Stimulated activated CD4-positive, alpha-beta T cell treated with anti-CD3 and anti-CD28 coated beads, Interleukin-4, amount 100 ng/mL, for 48 hours (primary cell): Measurements from ENCODE around the gene AFAP1L1.

Experiments
- DNase-seq, 2 donors: peaks; one replicate each; pipeline ENCODE4 v3.0.0-alpha.2; 2020; ENCODE audit warnings: low read depth in 2 of 2

AFAP1L1 gene

DNA sequence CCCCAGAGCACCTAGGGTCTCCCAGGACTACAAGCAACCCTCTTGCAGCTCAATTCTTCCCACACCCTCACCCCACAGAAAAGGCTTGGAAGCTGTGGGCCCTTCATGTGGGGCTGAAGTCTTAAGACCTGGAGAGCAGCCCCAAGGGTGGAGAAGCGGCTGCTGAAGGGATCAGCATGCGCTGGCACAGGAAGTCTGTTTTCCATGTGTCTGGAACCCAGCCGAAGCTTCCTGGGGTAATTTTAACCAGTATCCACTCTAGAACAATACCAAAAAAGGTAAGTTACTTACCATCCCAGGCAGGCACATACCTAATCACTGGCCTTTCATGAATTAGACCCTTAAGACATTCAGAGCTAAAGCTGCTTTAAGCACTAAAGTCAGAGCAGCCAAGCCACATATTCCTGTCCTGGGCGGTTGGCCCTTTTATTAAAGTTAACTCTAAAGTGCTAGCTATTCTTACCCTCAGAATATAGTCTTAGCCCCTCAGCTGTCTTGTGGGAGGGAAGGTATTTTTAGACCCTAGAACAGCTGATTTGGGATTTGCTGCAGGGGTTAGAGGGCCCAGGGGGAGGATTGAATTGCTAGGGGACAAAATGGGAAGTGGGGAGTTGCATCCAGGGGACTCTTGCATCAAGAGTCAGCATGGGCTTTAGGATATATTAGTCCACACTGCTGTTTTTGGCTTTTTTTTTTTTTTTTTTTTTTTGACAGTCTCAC, 100.6 kb downstream of the AFAP1L1 start:
- no peak for DNase-seq

DNA sequence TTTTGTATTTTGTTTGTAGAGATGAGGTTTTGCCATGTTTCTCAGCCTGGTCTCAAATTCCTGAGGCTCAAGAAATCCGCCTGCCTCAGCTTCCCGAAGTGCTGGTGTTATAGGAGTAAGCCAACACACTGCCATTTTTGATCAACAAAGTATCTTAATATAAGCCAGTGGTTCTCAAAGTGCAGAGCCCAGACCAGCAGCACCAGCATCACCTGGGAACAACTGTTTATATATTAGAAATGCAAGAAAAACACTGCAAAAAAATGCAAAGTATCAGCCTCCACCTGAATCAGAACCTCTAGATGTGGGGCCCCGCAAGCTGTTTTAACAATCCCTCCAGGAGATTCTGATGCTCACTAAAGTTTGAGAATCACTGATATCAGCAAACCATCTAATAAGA, 101.3 kb downstream of the AFAP1L1 start:
- no peak for DNase-seq

DNA sequence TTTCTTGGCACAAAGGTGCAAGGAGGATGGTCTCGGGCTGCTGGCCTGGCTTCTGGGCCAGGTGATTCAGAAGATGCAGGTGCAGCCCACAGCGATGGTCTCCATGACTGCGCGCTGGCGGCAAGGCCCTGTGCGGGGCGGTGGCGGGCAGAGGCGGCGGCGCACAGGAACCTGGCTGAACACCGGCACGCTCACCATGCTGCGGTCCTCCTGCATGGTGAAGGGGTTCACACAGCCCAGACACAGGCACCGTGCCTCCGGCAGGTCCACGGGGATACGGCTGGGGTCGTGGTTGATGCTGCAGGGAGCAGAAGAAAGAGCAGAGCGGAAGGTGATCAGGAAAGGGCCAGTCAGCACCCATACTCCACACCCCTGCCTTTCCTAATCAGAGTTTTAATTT, 102.6 kb downstream of the AFAP1L1 start:
- DNase-seq: no peak

DNA sequence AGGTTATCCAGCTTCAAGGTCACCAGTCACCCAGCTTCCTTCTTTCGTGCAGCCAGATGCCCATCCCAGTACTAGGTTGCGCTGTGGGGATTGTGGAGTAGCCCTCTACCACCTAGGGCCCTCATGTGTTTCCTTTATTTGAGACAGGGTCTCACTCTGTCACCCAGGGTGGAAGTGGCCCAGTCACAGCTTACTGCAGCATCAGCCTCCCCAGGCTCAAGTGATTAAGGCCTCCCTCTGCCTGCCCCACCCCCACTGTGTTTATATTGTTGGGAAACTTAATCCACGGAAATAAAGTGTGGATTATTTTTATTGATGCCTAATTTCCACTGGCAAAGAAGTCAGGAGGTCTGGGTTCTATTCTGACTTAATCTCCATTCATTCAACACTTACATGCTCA, 103.1 kb downstream of the AFAP1L1 start:
- DNase-seq: no peak

DNA sequence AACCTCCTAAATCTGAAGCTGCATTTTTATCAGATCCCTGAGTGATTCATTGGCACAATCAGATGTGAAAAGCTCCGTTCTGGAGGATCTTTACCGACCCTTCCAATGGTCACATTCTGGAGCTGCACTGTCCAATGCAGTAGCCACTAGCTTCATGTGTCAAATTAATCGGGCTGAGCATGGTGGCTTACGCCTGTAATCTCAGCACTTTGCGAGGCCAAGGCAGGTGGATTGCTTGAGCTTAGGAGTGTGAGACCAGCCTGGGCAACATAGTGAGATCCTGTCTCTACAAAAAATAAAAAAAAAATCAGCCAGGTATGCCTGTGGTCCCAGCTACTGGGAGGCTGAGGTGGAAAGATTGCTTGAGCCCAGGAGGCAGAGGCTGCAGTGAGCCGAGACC, 103.8 kb downstream of the AFAP1L1 start:
- no peak for DNase-seq

DNA sequence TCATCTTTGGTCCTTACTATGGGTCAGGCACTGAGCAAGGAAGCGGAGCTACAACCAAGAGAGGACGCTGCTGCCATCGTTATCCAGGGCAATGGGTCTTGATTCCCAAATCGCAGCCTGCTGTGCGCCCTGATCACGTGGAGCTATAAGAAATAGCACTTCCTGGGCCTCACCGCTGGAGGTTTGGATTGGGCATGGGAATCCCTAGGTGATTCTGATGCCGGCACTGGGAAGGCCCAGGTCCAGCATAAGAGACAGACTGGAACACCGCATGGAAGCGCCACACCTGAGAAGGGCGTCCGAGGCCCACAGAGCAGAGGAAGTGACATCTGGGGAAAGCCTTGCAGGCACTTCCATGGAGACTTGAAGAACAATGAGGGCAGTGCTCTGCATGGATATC, 104.4 kb downstream of the AFAP1L1 start:
- DNase-seq: no peak

DNA sequence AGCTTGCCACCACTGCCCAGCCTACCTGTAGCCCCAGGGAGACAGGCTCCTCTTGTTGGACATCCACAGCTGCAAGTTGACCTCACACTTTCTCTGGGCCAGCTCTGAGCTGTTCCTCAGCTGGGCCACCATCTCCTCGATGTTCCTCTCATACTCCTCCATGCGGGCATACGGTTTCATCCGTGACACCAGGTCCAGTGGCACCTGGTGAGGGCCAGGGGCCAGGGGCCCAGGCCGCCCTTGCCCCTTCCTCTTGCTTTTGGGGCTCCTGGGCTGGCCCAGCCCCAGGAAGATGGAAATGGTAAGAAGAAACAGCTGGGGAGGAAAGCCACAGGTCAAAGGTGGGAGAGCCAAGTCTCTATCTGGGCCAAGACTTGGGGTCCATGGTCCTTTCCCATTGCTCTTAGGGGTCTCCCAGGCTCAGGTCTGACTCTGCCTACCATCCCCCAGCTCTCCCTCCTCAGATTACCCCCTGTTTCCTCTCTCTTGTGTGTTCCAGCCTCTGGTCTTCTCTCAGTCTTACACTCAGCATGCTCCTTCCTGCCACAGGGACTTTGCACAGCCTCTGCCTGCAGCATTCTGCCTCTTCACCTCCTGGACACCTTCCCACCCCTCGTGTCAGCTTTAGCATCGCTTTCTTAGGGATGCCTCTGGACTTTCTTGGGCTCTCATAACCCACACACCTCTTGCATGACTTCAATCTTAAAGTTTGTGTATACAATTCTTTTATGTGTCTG, 105.2 kb downstream of the AFAP1L1 start:
- DNase-seq: no peak

DNA sequence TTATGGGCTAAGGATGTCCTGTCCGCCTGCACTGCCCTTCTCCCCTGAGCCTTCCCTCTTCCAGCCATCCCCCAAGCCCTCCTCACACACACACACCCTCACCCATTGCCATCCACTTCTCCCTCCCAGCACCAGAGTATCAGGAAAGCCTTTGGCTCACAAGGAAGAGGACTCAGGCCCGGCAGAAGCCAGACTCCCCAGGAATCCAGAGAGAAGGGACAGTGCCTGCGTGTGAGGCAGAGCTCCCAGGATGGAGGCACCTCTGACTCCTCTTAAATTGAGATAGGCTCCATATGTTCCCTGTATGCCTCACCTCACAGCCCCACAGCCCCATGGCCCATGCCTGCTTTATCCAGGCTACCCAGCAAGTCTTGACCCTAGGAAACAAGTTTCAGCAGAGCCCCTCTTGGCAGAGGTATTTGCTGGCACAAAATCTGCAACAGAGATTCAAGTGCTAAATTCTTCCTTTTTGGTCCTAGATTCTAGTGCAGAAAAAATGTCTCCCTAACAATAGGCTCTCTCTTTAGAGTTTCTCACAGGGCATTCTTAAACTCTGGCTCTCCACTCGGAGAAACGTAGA, 106.7 kb downstream of the AFAP1L1 start:
- no peak for DNase-seq

DNA sequence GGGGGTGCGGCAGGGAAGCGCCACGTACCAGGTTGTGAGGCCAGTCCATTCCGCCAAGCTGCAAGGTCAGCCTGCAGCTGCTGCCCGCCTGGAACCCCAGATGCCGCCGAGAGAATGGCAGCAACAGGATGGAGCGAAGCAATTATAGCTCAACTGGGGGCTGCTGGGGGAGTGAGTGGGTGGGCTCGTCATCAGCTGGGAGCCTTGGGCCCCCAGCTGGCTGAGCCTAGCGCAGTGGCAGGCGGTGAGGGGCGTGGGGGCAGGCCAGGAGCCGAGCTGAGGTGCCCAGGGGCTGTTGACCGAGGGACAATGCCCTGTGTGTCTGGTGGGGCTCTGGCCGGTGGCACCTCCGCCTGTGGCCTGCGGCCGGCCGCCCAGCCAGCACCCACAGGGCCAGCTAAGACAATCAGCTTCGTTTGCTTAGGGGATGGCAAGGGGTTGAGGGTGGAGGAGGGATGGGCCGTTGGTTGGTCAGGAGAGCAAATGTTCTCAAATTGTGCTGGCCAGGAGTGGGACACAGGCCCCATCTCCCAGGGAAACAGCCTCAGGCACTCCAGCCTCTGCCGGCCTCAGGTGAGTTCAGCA, 107.6 kb downstream of the AFAP1L1 start, which contains the start of gene IL17B:
IL17B (minus strand) TSS at position 116 of the 585 bp plus-strand sequence; CDS start at position 49, 67 bp downstream.
- DNase-seq: no peak

DNA sequence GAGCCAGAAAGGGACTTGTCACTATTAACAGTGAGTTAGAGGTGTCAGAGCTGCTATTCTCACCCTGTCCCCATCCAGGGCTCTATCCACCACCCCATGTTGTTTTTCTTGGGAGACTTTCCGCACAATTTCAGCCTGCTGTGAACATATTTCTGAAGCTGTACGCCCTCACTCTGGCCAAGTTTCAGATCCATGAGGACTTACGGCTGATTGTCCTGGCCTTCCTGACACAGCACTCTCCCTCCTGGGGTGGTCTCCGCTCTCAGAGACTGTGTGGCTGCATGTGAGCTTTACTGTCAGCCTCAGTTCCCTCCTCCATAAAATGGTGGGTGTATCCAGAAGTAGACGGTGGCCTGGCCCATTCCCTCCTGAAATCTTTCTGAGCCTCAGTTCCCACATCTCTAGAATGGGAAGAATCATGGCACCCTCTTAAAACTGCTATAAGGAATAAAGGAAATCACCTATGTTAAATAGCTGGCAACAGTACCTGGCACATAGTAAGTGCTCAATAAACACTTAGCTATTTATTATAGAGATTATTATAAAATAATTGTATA, 108.2 kb downstream of the AFAP1L1 start:
- no peak for DNase-seq

DNA sequence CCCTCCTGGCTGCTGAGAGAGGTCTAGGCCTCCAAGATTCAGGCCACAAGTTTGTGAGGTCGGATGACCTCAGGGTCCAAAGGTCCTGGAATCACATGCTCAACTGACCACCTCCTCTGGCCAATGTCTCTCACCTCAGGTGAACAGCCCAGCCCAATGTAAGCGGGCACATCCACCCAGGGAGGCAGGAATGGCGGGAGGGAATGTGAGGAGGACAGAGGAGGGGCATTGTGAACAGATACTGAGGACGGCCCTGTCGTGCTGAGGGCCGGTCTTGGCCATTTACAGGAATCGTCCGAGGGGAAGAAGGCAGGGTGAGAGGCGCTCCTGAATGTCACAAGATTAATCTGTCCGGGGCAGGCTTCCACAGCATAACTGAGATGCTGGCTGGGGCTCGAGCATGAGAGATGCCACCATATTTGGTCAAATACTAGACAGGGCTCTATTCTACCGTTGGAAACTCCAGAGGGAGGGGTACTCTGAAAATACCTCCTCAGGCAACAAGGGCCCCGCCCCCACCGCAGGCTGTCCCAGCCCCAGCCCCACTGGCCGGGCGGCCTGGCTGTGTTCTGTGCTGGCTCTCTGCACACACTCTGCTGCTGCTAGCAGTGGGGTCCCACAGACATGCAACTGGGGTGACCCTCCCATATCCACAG, 108.9 kb downstream of the AFAP1L1 start:
- no peak for DNase-seq

DNA sequence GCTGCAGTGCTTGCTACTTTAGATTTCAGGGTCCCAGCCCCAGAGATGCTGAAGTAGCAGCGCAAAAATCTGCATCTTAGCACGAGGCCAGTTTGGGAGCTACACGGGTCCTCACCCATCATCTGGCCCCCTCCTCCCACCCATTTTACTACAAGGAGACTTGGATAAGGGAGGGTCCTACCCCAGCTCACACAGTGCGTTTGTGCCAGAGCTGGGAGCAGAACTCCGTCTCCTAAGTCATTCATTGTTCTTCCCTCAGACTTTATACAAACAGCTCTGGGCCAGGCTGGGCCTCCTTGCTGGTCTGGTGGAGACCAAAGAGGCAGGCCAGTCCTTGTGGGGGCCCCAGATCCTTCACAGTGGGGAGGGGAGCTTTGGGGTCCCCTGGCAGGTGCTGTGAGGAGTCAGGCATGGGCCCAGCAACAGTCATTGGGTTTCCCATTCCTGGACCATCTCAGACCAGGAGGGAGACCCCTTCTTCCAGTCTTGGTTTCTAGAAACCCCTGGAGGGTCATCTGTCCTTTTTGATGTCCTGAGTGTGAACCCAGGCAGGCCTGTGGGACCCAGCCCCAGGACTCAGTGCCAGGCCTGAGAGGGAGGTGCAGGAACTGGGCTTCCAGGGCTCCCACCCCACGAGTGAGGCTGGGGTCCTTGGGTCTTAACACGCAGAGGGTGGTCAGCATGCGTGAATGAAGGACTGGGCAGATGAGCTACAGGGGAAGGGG, 109.8 kb downstream of the AFAP1L1 start:
- DNase-seq: no peak

DNA sequence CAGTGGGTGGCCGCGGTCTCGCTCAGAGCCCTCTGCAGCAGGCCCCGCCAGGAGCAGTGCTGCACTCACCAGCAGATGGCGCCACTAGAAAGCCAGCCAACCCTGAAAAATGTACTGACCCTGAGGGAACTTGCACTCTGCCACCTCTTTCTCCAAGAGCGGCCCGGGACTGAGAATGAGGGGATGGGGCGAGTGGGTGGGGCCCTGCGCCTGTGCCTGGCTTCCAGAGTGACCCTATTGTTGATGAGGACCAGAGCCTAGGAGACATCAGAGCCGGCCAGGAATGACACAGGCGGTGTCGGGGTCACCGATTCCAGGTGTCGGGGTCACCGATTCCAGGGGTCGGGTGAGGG, 110.3 kb downstream of the AFAP1L1 start:
- DNase-seq: peak; percentile 60 to 80

DNA sequence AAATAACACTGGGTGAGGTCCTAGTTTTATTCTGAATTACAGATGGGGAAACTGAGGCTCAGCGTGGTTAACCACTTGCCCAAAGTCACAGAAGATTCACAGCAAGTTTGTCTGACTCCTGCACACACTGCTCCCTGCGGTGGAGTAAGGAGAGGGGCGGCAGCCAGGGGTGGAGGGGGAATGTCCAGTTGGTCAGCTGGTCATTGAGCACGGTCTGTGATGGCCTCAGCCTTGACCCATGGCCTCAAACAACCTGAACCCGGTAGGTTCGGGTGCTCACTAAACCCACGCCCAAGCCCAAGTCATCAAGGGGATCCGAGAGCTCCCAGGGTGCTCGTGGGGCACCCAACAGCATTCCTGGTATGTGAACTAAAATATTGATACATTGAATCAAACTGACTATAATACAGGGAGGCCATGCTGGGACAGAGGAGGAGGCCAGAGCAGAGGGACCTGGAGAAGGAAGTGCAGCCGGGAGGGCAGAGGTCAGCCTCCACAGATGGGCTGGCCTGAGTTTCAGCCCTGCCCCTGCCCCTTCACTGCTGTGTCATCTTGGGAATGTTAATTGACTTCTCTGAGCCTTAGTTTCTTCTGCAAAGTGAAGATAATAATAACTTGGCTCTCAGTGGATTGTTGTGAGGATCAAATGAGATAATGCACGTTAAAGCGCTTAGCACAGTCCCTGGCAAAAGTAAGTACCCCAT, 111.0 kb downstream of the AFAP1L1 start:
- DNase-seq: no peak

DNA sequence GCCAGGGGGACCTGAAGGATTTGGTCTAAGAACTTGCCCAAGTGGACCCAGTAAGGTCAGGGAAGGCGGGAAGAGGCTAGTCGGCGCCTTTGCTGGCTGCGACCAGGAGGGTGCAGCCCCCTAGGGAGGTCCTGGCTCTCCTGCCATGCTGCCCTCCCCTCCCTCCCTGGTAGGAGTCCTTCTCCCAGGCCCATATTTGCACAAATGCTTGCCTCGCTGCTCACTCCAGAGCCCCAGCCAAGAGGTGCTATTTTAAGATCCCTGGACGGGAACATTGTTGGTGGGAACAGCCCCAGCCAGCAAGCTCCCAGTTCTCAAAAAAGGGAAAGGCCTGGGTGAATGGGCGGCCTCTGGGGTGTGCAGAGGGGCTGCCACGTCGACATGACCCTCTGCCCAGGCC, 111.7 kb downstream of the AFAP1L1 start:
- DNase-seq: no peak

DNA sequence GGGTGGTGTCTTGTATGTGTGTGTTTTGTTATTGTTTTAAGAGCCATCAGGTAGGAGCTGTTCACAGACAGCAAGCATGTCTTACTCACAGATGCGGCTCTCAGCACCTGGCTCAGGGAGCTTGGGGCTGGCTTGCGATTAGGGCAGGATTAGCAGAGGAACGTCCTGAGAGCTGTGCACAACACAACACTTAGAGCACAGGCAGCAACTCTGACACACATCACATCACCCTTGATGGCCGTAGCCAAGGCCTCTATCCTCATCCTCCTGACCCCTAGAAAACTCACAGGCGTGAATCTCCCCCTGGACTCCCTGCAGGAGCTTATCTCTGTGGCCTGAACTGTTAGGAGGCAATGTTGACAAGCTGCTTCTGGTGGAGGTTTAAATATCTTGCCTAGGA, 114.5 kb downstream of the AFAP1L1 start:
- no peak for DNase-seq

DNA sequence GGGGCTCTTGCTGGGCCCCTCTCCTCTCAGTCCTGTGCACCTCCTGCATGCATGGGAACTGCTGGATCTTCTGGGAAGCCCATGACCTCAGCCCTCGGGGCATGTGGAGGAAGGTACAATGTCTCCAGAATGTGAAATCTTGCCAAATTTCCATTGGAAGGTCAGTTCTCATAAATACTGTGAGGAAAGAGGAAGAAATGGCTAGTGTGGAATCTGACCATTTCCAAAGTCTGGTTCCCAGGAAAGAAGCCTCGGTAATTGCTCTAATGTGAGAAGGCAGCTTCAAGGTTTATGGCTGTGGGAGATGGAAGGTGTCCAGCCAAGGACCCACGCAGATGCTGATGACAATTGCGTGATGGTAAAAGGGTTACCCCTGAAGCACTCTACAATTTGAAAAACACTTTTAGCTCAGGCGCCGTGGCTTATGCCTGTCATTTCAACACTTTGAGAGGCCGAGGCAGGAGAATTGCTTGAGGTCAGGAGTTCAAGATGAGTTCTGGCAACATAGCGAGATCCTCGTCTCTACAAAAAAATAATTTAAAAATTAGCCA, 115.5 kb downstream of the AFAP1L1 start:
- DNase-seq: no peak

DNA sequence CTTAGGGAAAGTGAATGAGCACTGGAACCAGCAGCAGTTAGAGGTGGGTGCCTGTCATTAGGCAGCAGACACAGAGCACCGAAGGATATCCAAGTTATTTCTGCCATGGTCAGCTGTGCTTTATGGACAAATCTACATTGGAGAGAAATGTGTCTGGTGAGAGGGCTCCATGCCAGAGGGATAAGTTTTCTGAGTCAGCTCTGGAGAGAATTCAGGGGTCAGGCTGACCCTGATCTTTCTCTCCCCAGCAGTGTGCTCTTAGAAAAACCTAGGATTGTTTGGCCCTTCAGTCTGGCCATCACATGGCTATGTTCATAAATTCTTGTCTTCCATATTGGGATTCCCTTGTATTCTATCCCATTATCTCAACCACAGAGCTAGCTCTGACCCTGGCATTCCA, 116.3 kb downstream of the AFAP1L1 start:
- no peak for DNase-seq

DNA sequence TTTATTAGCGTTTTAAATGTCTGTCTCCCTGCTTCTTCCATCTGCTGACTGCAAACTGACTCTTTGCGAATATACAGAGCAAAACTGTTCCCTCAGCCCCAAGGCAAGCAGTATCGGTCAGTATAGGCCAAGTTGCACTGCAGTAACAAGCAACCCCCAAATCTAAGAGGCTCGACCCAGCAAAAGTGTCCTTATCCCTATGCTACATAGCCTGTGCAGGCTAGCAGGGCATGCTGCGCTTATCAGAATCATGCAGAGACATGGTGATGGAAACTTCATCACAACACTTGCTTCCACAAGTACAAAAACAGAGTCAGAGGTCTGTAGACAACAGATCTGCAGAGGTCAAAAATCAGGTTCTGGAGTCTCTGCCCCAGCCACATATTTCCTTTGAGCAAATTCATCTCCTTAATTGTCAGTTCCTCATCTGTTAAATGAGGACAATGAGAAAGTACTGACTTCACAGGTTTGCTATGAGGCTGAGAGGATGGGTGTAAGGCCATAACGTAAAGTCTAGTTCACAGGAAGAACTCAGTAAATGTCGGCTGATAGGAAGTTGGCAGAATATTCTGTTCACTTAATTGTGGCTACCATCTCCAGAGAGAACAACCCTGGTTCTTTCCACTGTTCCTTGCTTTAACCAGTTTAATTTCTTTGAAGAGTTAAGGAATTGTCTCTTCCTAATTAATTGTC, 117.0 kb downstream of the AFAP1L1 start:
- DNase-seq: no peak
